ENCODE data around the gene RAB3A.

DNA sequence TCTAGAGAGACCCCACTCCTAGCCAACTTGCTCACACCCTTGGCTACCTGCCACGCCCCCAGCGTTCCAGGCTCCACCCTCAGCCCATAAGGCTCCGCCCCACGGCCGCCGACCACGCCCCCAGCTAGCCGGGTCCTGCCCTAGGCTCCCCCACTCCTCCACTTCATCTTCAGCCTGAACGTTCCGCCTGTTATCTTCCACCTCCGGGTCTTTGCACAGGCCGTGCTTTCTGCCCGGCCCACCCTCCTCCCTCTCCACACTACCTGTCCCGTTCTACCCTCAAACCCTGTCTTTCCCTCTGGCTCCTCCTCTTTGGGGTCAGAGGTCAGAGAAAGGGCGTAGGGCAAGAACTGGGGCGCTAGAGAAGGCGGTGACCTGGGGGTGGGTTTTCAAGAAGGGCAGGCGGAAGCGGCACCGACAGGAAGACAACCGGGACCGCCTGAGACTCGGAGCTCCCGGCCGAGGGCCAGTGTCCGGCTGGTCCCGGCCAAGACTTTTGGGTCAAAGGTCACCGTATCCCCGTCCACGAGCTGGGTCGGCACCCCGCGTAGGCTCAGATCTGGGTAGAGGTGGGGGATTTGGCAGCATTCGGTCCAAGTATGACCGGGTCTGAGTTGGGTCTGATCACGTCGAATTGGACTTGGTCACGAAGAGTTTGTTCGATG is 20.1 kb upstream of the RAB3A start:
- TF ChIP-seq, protein P1, sequence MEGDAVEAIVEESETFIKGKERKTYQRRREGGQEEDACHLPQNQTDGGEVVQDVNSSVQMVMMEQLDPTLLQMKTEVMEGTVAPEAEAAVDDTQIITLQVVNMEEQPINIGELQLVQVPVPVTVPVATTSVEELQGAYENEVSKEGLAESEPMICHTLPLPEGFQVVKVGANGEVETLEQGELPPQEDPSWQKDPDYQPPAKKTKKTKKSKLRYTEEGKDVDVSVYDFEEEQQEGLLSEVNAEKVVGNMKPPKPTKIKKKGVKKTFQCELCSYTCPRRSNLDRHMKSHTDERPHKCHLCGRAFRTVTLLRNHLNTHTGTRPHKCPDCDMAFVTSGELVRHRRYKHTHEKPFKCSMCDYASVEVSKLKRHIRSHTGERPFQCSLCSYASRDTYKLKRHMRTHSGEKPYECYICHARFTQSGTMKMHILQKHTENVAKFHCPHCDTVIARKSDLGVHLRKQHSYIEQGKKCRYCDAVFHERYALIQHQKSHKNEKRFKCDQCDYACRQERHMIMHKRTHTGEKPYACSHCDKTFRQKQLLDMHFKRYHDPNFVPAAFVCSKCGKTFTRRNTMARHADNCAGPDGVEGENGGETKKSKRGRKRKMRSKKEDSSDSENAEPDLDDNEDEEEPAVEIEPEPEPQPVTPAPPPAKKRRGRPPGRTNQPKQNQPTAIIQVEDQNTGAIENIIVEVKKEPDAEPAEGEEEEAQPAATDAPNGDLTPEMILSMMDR (IDR thresholded peaks at IDR 0.05; ENCODE audit: insufficient read depth, low read length, poor library complexity, severe bottlenecking) = no peak
- no peak for TF ChIP-seq EZH2phosphoT487 (conservative IDR thresholded peaks at IDR 0.05; ENCODE audit: low read length)
